ENCODE results near the gene MAML3. TPM values are rescaled to one million over a fixed set of nuclear protein-coding genes. Genes with fewer than 3 reads are reported as not detected.
A peak's percentile ranks its signal among the peaks of the same experiment; 100 is the strongest.

MAML3 gene
- total RNA-seq, 4 donors from 2014 or later = 16.1 to 40.0 (median 18.1) TPM

GRCh38 chr4:139744232-139744631 is 409.8 kb downstream of the MAML3 start:
- in situ Hi-C loops (cut with MboI; ENCODE audit: low pct_ligation_motif_present in 1 of 4, low pct_unique_long_range_greater_than_20kb in 1 of 4, low sequenced_read_pairs in 3 of 4) (loop anchor here in 1 of 4 donors (25.0 kb wide), 1 partner anchor 518 kb away; no protein-coding TSS in a partner anchor), intact Hi-C loops (cut with DNase I; ENCODE audit: low total_unique reads) (no loop called here)
- no peaks in the 10 kb centered on the region for H3K9me3 ChIP-seq
- H3K27ac ChIP-seq = no peak overlapping the region
- no peak for DNase-seq
- H3K36me3 ChIP-seq = no peaks in the 10 kb centered on the region
- peaks cover 6 to 9% (median 6%) of the 10 kb centered on the region in 4 donors for H3K4me1 ChIP-seq
- H3K27me3 ChIP-seq = no peaks in the 10 kb centered on the region
- no peak overlapping the region for H3K4me3 ChIP-seq
- TF ChIP-seq EP300 (IDR thresholded peaks at IDR 0.05; ENCODE audit: low read depth) (no peak), POLR2AphosphoS5 (IDR thresholded peaks at IDR 0.05) (no peak), CTCF (IDR thresholded peaks at IDR 0.05) (no peak), POLR2A (IDR thresholded peaks at IDR 0.05) (no peak)
- 79% methylated on average over 1 of the region's 1 CpG; no CpG with 5 or more reads in 1 of the 2 donors for WGBS, 2 donors (ENCODE audit: low coverage in 1 of 2)

- no peak for DNase-seq
- Histone ChIP-seq H3K4me3 (no peak overlapping the region), H3K4me1 (peaks cover 6 to 9% (median 6%) of the 10 kb centered on the region in 4 donors), H3K36me3 (no peaks in the 10 kb centered on the region), H3K9me3 (no peaks in the 10 kb centered on the region), H3K27ac (no peak overlapping the region), H3K27me3 (no peaks in the 10 kb centered on the region)
- intact Hi-C loops (cut with DNase I; ENCODE audit: low total_unique reads) (no loop called here), in situ Hi-C loops (cut with MboI; ENCODE audit: low pct_ligation_motif_present in 1 of 4, low pct_unique_long_range_greater_than_20kb in 1 of 4, low sequenced_read_pairs in 3 of 4) (loop anchor here in 1 of 4 donors (25.0 kb wide), 1 partner anchor 519 kb away; no protein-coding TSS in a partner anchor)
- TF ChIP-seq POLR2A (IDR thresholded peaks at IDR 0.05) = no peak
- 59 to 63% methylated on average over 5 of the region's 5 CpGs for WGBS, 2 donors (ENCODE audit: low coverage in 1 of 2)
Measured at GRCh38 chr4:139743027-139743426, 411.0 kb downstream of the MAML3 start.

- H3K27me3 ChIP-seq = no peaks in the 10 kb centered on the region
- 0 to 43% methylated on average over 1 to 10 of the region's 10 CpGs for WGBS, 2 donors (ENCODE audit: low coverage in 1 of 2)
- TF ChIP-seq POLR2A (IDR thresholded peaks at IDR 0.05) (no peak), POLR2AphosphoS5 (IDR thresholded peaks at IDR 0.05) (peak; percentile 48 to 60 (median 58))
- H3K4me1 ChIP-seq = peaks cover 6 to 9% (median 6%) of the 10 kb centered on the region in 4 donors
- H3K9me3 ChIP-seq = no peaks in the 10 kb centered on the region
- no peaks in the 10 kb centered on the region for H3K36me3 ChIP-seq
- intact Hi-C loops (cut with DNase I; ENCODE audit: low total_unique reads) (no loop called here), in situ Hi-C loops (cut with MboI; ENCODE audit: low pct_ligation_motif_present in 1 of 4, low pct_unique_long_range_greater_than_20kb in 1 of 4, low sequenced_read_pairs in 3 of 4) (loop anchor here in 1 of 4 donors (25.0 kb wide), 1 partner anchor 522 kb away; no protein-coding TSS in a partner anchor)
- DNase-seq = peak; percentile 39
- no peak overlapping the region for H3K4me3 ChIP-seq
- peak overlapping the region; percentile 33 to 77 (median 68) for H3K27ac ChIP-seq
Measured at GRCh38 chr4:139740531-139741041, 413.4 kb downstream of the MAML3 start.

- DNase-seq = no peak
- Histone ChIP-seq H3K9me3 (no peaks in the 10 kb centered on the region), H3K36me3 (no peaks in the 10 kb centered on the region), H3K27me3 (no peaks in the 10 kb centered on the region), H3K27ac (peak overlapping the region; percentile 33 to 77 (median 68)), H3K4me3 (no peak overlapping the region), H3K4me1 (peaks cover 6 to 14% (median 8%) of the 10 kb centered on the region in 4 donors)
- no peak for TF ChIP-seq CTCF (IDR thresholded peaks at IDR 0.05)
- 63% methylated on average over 5 of the region's 5 CpGs; no CpG with 5 or more reads in 1 of the 2 donors for WGBS, 2 donors (ENCODE audit: low coverage in 1 of 2)
- intact Hi-C loops (cut with DNase I; ENCODE audit: low total_unique reads) (no loop called here), in situ Hi-C loops (cut with MboI; ENCODE audit: low pct_ligation_motif_present in 1 of 4, low pct_unique_long_range_greater_than_20kb in 1 of 4, low sequenced_read_pairs in 3 of 4) (loop anchor here in 1 of 4 donors (25.0 kb wide), 1 partner anchor 522 kb away; no protein-coding TSS in a partner anchor)
Measured at GRCh38 chr4:139740121-139740520, 413.9 kb downstream of the MAML3 start.

- in situ Hi-C loops (cut with MboI; ENCODE audit: low pct_ligation_motif_present in 1 of 4, low pct_unique_long_range_greater_than_20kb in 1 of 4, low sequenced_read_pairs in 3 of 4) (loop anchor here in 2 of 4 donors (10.0 to 25.0 kb wide), 3 partner anchors 416 to 523 kb away; partner anchors contain the start of gene MAML3 (in 1 of the 2)), intact Hi-C loops (cut with DNase I; ENCODE audit: low total_unique reads) (loop anchor here (5.0 to 10.0 kb wide), 2 partner anchors 146 to 513 kb away; no protein-coding TSS in a partner anchor)
- no peaks in the 10 kb centered on the region for H3K36me3 ChIP-seq
- H3K27me3 ChIP-seq = no peaks in the 10 kb centered on the region
- DNase-seq = no peak
- H3K9me3 ChIP-seq = no peaks in the 10 kb centered on the region
- H3K4me3 ChIP-seq = no peak overlapping the region
- TF ChIP-seq CTCF (IDR thresholded peaks at IDR 0.05) = no peak
- no peak for TF ChIP-seq EP300 (IDR thresholded peaks at IDR 0.05; ENCODE audit: low read depth)
- TF ChIP-seq POLR2AphosphoS5 (IDR thresholded peaks at IDR 0.05) = no peak
- no peak for TF ChIP-seq POLR2A (IDR thresholded peaks at IDR 0.05)
- H3K4me1 ChIP-seq = peaks cover 6 to 24% (median 17%) of the 10 kb centered on the region in 4 donors
- WGBS, 2 donors (ENCODE audit: low coverage in 1 of 2) = 88 to 90% methylated on average over 2 of the region's 2 CpGs
- no peak overlapping the region for H3K27ac ChIP-seq
Measured at GRCh38 chr4:139738846-139739613, 415.0 kb downstream of the MAML3 start.

All from transverse colon (tissue), 4 donors.